ENCODE results near the gene CORO1C.
"Not testable (repeated sequence)": the region's sequence is repeated elsewhere in the genome, so short reads cannot be mapped to it uniquely, and the experiment has no call there.

Gene CORO1C

DNA sequence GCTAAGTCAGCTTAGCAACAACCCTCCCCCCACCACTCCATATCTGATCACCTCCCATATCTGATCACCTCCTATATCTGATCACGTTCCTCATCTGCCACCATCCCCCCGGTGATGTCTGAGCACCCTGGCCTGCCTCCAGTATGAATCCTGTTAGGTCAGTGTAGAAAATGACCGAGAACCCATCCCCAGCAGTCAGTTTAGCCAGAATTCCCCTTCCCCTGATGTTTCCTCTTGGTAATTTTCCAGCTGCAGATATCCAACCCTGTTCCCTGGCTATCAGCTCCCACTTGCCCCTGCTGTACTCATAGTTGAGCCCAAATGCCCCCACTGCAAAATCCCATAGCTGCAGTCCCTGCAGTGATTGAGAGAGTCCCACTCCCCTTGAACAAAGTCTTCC, 110.2 kb downstream of the CORO1C start:
- no peaks in the 10 kb centered on the region for H3K36me3 ChIP-seq
- TF ChIP-seq, protein P1, sequence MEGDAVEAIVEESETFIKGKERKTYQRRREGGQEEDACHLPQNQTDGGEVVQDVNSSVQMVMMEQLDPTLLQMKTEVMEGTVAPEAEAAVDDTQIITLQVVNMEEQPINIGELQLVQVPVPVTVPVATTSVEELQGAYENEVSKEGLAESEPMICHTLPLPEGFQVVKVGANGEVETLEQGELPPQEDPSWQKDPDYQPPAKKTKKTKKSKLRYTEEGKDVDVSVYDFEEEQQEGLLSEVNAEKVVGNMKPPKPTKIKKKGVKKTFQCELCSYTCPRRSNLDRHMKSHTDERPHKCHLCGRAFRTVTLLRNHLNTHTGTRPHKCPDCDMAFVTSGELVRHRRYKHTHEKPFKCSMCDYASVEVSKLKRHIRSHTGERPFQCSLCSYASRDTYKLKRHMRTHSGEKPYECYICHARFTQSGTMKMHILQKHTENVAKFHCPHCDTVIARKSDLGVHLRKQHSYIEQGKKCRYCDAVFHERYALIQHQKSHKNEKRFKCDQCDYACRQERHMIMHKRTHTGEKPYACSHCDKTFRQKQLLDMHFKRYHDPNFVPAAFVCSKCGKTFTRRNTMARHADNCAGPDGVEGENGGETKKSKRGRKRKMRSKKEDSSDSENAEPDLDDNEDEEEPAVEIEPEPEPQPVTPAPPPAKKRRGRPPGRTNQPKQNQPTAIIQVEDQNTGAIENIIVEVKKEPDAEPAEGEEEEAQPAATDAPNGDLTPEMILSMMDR (IDR thresholded peaks at IDR 0.05; ENCODE audit: low read depth, low read length), result no peak
- no peak overlapping the region for H3K4me3 ChIP-seq (ENCODE audit: low read depth, low read length)
- no peak for DNase-seq
- no peaks in the 10 kb centered on the region for H3K27me3 ChIP-seq (ENCODE audit: insufficient read depth, low read depth, severe bottlenecking)
- H3K27ac ChIP-seq, result no peak overlapping the region
- H3K9me3 ChIP-seq (ENCODE audit: severe bottlenecking), result no peaks in the 10 kb centered on the region

DNA sequence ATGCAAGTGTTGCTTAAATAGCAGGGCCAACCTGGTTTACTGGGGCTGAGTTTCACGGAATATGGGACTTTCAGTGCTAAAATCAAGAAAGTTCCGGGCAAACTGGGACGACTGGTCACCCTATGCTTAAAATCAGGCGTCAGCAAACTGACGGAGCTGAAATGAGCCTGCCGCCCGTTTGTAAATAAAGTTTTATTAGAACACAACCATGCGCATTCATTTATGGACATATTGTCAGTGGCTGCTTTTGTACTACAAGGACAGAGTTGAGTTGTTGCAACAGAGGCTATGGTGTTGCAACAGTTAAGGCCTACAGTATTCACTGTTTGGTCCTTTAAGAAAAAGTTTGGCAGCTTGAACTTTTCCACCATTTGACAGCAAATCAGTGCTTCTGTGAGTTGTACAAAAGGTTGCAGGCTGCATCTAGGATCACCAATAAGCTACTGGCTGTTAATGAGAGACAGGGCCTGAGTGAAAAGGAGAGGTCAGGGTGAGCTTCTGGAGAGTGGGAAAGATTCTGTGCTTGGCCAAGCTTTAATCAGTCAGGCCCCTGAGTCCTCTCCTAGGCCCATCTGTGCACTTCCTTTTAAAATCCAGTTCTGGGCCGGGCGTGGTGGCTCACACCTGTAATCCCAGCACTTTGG, 111.0 kb downstream of the CORO1C start:
- Histone ChIP-seq H3K27me3 (ENCODE audit: insufficient read depth, low read depth, severe bottlenecking) (no peaks in the 10 kb centered on the region), H3K36me3 (no peaks in the 10 kb centered on the region), H3K27ac (no peak overlapping the region), H3K9me3 (ENCODE audit: severe bottlenecking) (no peaks in the 10 kb centered on the region), H3K4me3 (ENCODE audit: low read depth, low read length) (no peak overlapping the region)
- DNase-seq, result no peak
- TF ChIP-seq, protein P1 (IDR thresholded peaks at IDR 0.05; ENCODE audit: low read depth, low read length), result no peak

DNA sequence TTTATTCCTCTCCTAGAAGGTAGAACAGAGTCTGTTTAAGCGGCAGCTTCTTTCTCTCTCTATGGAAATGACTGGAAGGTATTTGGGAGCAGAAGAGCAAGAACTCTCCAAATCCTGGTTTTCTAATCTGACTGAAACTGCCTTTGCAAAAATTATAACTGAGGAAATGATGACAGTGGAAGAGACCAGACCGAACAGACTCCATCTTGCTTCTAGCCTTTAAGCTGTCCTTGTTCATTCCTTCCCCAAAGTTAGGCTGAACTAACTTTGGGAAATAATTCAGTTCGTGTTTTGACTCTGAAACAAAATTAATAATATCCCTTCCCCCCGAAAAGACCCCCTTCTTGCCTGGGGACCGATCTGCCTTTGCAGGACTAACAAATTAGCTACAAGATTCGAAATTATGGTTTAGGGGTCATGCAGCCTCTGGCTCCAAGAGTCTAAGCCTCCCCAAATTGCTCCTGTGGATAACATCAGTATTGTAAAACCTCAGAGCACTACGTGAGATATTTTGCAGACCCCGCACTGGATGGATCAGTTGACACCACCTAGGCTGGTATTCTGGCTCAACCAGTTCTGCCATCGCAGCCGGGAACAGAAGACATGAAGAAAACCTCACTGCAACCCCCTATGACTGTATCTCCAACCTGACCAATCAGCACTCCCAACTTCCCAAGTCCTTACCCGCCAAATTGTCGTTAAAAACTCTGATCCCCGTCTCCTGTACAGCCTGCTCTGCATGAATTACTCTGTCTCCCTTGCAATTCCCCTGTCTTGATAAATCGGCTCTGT, 111.8 kb downstream of the CORO1C start:
- Histone ChIP-seq H3K36me3 (no peaks in the 10 kb centered on the region), H3K9me3 (ENCODE audit: severe bottlenecking) (no peaks in the 10 kb centered on the region), H3K27ac (no peak overlapping the region), H3K27me3 (ENCODE audit: insufficient read depth, low read depth, severe bottlenecking) (no peaks in the 10 kb centered on the region), H3K4me3 (ENCODE audit: low read depth, low read length) (no peak overlapping the region)
- no peak for DNase-seq
- TF ChIP-seq, protein P1 (IDR thresholded peaks at IDR 0.05; ENCODE audit: low read depth, low read length), result no peak

DNA sequence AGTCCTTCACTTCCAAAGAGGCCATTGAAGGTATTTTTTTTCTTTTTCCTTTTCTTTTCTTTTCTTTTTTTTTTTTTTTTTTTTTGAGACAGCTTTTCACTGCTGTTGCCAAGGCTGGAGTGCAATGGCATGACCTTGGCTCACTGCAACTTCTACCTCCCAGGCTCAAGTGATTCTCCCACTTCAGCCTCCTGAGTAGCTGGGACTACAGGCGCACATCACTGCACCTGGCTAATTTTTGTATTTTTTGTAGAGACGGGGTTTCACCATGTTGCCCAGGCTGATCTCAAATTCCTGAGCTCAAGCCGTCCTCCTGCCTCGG, 112.4 kb downstream of the CORO1C start:
- H3K36me3 ChIP-seq; H3K27me3 ChIP-seq (ENCODE audit: insufficient read depth, low read depth, severe bottlenecking); DNase-seq; H3K4me3 ChIP-seq (ENCODE audit: low read depth, low read length); H3K9me3 ChIP-seq (ENCODE audit: severe bottlenecking); H3K27ac ChIP-seq: not testable (repeated sequence)

DNA sequence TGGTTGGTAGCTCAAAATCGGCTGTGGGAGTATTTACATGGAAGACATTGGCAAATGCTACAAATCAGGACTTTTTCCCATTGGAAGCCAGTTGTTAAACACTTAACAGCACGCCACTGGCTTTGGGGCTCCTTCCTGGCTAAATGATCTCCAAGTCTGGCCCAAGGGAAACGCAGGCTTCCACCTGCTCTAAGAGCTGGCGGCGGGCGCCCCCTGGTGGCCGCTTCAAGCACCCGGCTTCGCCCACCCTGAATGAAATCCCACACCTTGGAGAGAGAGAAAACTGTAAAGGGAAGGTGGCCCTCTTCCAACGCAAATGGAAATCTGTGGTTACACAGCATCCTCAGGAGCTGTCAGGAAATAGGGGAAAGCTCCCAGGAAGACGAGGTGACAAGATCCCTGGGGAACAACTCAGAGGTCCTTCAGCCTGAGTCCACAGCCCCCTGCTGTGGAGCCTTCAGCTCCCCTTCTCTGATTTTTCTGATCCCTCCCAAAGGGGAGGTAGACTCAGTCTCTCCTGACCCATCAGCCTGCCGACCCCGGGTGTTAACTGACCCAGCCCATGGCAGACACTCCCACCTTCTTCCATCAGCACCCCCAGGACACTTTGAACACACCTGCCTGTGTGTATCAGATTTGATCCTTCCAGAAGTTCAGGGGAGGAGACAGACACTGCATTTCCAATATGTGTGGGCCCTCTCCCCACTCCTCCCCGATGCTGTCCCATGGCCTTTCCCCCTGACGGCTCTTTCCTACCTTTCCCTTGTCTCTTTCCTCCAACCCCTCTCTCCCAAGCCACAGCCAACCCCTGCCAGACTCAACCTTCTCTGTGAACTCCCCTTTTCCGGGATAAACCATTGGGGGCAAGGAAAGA, 113.0 kb downstream of the CORO1C start:
- Histone ChIP-seq H3K27ac (no peak overlapping the region), H3K9me3 (ENCODE audit: severe bottlenecking) (no peaks in the 10 kb centered on the region), H3K27me3 (ENCODE audit: insufficient read depth, low read depth, severe bottlenecking) (no peaks in the 10 kb centered on the region), H3K36me3 (no peaks in the 10 kb centered on the region), H3K4me3 (ENCODE audit: low read depth, low read length) (no peak overlapping the region)
- peak; percentile 73 for DNase-seq
- TF ChIP-seq, protein P1 (IDR thresholded peaks at IDR 0.05; ENCODE audit: low read depth, low read length), result peak; percentile 83

Data from WERI-Rb-1 (cell line).